ENCODE data around the gene FADS6.
A peak's percentile ranks its signal among the peaks of the same experiment; 100 is the strongest.

Gene FADS6

GRCh38 chr17:74836691-74837467 lies 56.6 kb downstream of the FADS6 start:
- no peak for DNase-seq (ENCODE audit: low spot score in 2 of 2)
- Mint-ChIP-seq H3K9me3 (no peaks in the 10 kb centered on the region), H3K4me3 (no peak overlapping the region), H3K36me3 (peaks cover 7% of the 10 kb centered on the region), H3K27ac (no peak overlapping the region), H3K4me1 (peaks cover 44% of the 10 kb centered on the region), H3K27me3 (no peaks in the 10 kb centered on the region)
- ATAC-seq (ENCODE audit: low read depth), result no peak

GRCh38 chr17:74836191-74836590 lies 57.2 kb downstream of the FADS6 start:
- no peaks in the 10 kb centered on the region for H3K27me3 Mint-ChIP-seq
- DNase-seq (ENCODE audit: low spot score in 2 of 2) (no peak), ATAC-seq (ENCODE audit: low read depth) (no peak)
- H3K36me3 Mint-ChIP-seq, result peaks cover 7% of the 10 kb centered on the region
- no peak overlapping the region for H3K27ac Mint-ChIP-seq
- H3K4me3 Mint-ChIP-seq, result no peak overlapping the region
- no peaks in the 10 kb centered on the region for H3K9me3 Mint-ChIP-seq
- H3K4me1 Mint-ChIP-seq, result peaks cover 37% of the 10 kb centered on the region

- Mint-ChIP-seq H3K4me1 (peaks cover 29% of the 10 kb centered on the region), H3K9me3 (no peaks in the 10 kb centered on the region), H3K36me3 (peaks cover 7% of the 10 kb centered on the region), H3K27me3 (no peaks in the 10 kb centered on the region), H3K4me3 (peak overlapping the region; percentile 32), H3K27ac (peak overlapping the region; percentile 81)
- ATAC-seq (ENCODE audit: low read depth), result peak; percentile 83
- DNase-seq (ENCODE audit: low spot score in 2 of 2), result peak; percentile 41 to 70
Measured at GRCh38 chr17:74833501-74834377, 59.7 kb downstream of the FADS6 start.

GRCh38 chr17:74832421-74832820 lies 61.0 kb downstream of the FADS6 start:
- H3K4me1 Mint-ChIP-seq, result peaks cover 29% of the 10 kb centered on the region
- ATAC-seq (ENCODE audit: low read depth), result peak; percentile 70
- no peak for DNase-seq (ENCODE audit: low spot score in 2 of 2)

GRCh38 chr17:74831444-74832146 lies 61.8 kb downstream of the FADS6 start:
- DNase-seq (ENCODE audit: low spot score in 2 of 2) (no peak), ATAC-seq (ENCODE audit: low read depth) (no peak)
- peak overlapping the region; percentile 60 for H3K27ac Mint-ChIP-seq
- H3K9me3 Mint-ChIP-seq, result no peaks in the 10 kb centered on the region
- H3K4me3 Mint-ChIP-seq, result no peak overlapping the region
- H3K27me3 Mint-ChIP-seq, result no peaks in the 10 kb centered on the region
- H3K36me3 Mint-ChIP-seq, result peaks cover 7% of the 10 kb centered on the region
- H3K4me1 Mint-ChIP-seq, result peaks cover 29% of the 10 kb centered on the region

More at GRCh38 chr17:74832421-74832820, 61.0 kb downstream of the FADS6 start:
- Mint-ChIP-seq H3K9me3 (no peaks in the 10 kb centered on the region), H3K27me3 (no peaks in the 10 kb centered on the region), H3K4me3 (no peak overlapping the region), H3K27ac (peak overlapping the region; percentile 60), H3K36me3 (peaks cover 7% of the 10 kb centered on the region)

- Mint-ChIP-seq H3K4me3 (no peak overlapping the region), H3K36me3 (peaks cover under 1% of the 10 kb centered on the region), H3K9me3 (no peaks in the 10 kb centered on the region), H3K27me3 (no peaks in the 10 kb centered on the region), H3K4me1 (peaks cover 25% of the 10 kb centered on the region), H3K27ac (no peak overlapping the region)
- no peak for DNase-seq (ENCODE audit: low spot score in 2 of 2)
- no peak for ATAC-seq (ENCODE audit: low read depth)
Measured at GRCh38 chr17:74830861-74831260, 62.6 kb downstream of the FADS6 start.

- no peaks in the 10 kb centered on the region for H3K36me3 Mint-ChIP-seq
- ATAC-seq (ENCODE audit: low read depth), result no peak
- no peak overlapping the region for H3K4me3 Mint-ChIP-seq
- no peak overlapping the region for H3K27ac Mint-ChIP-seq
- no peaks in the 10 kb centered on the region for H3K27me3 Mint-ChIP-seq
- no peak for DNase-seq (ENCODE audit: low spot score in 2 of 2)
- H3K9me3 Mint-ChIP-seq, result no peaks in the 10 kb centered on the region
- H3K4me1 Mint-ChIP-seq, result peaks cover 7% of the 10 kb centered on the region
Measured at GRCh38 chr17:74827800-74828199, 65.6 kb downstream of the FADS6 start.

Data from memory B cell (primary cell).